ENCODE data around the gene XDH.

The XDH gene

GRCh38 chr2:31329081-31329625 is 85.4 kb downstream of the XDH start:
- DNase-seq (ENCODE audit: low spot score), result no peak

- no peak for DNase-seq (ENCODE audit: low spot score)
Observed at GRCh38 chr2:31328026-31328425, 86.5 kb downstream of the XDH start.

- DNase-seq (ENCODE audit: low spot score), result no peak
Observed at GRCh38 chr2:31327505-31327904, 87.0 kb downstream of the XDH start.

- peak; percentile 22 for DNase-seq (ENCODE audit: low spot score)
Observed at GRCh38 chr2:31324016-31324633, 90.4 kb downstream of the XDH start.

GRCh38 chr2:31322371-31322770 is 92.2 kb downstream of the XDH start:
- no peak for DNase-seq (ENCODE audit: low spot score)

GRCh38 chr2:31319406-31320175 is 95.0 kb downstream of the XDH start:
- DNase-seq (ENCODE audit: low spot score), result no peak

GRCh38 chr2:31318361-31319336 is 95.9 kb downstream of the XDH start:
- DNase-seq (ENCODE audit: low spot score), result no peak

GRCh38 chr2:31317396-31317795 is 97.1 kb downstream of the XDH start:
- DNase-seq (ENCODE audit: low spot score), result no peak

- no peak for DNase-seq (ENCODE audit: low spot score)
Observed at GRCh38 chr2:31314761-31315160, 99.8 kb downstream of the XDH start.

- DNase-seq (ENCODE audit: low spot score), result no peak
Observed at GRCh38 chr2:31312898-31313297, 101.6 kb downstream of the XDH start.

- DNase-seq (ENCODE audit: low spot score), result no peak
Observed at GRCh38 chr2:31304816-31305215, 109.7 kb downstream of the XDH start.

- no peak for DNase-seq (ENCODE audit: low spot score)
Observed at GRCh38 chr2:31302940-31303563, 111.5 kb downstream of the XDH start.

GRCh38 chr2:31300309-31300708 is 114.2 kb downstream of the XDH start:
- no peak for DNase-seq (ENCODE audit: low spot score)

- DNase-seq (ENCODE audit: low spot score), result no peak
Observed at GRCh38 chr2:31299547-31299946, 115.0 kb downstream of the XDH start.

GRCh38 chr2:31297751-31298150 is 116.8 kb downstream of the XDH start:
- DNase-seq (ENCODE audit: low spot score), result no peak

- DNase-seq (ENCODE audit: low spot score), result no peak
Observed at GRCh38 chr2:31296641-31297287, 117.8 kb downstream of the XDH start.

GRCh38 chr2:31294196-31294595 is 120.3 kb downstream of the XDH start:
- DNase-seq (ENCODE audit: low spot score), result no peak

GRCh38 chr2:31287654-31288053 is 126.9 kb downstream of the XDH start:
- DNase-seq (ENCODE audit: low spot score), result no peak

- no peak for DNase-seq (ENCODE audit: low spot score)
Observed at GRCh38 chr2:31286961-31287550, 127.5 kb downstream of the XDH start.

GRCh38 chr2:31286230-31286629 is 128.3 kb downstream of the XDH start:
- no peak for DNase-seq (ENCODE audit: low spot score)

Measured in hematopoietic multipotent progenitor cell treated with erythropoietin and hydrocortisone succinate and interleukin-3 and kit ligand, for 15 days (in vitro differentiated cells).